SK-N-SH (cell line): Measurements from ENCODE around the gene MRPL10. TPM values are rescaled to one million over a fixed set of nuclear protein-coding genes. Genes with fewer than 3 reads are reported as not detected.

Experiments used
- CTCF ChIA-PET: fragments of 300-600, 350-600 bp; formaldehyde crosslinking; extraction: SDS; loops from one replicate; lab custom pipeline; 2021; lab: Yijun Ruan, JAX
- POLR2A ChIA-PET: fragments of 350-600 bp; sonication (Branson Sonifier 250); formaldehyde crosslinking; extraction: SDS; loops from one replicate; lab custom pipeline; 2020; ENCODE audit warnings: antibody characterized with exemption, inconsistent platforms; lab: Yijun Ruan, JAX
- DNase-seq: peaks from one replicate; pipeline ENCODE4 v3.0.0; 2012
- H2AFZ ChIP-seq: fragments of 200-600 bp; sonication (generic); 2 replicates; pipeline ENCODE4 v1.8.1; 2016; ENCODE audit warnings: antibody characterized with exemption, mild to moderate bottlenecking, low read depth
- H3F3A ChIP-seq: fragments of 200-600 bp; sonication (generic); replicated peaks from 2 replicates; pipeline ENCODE3; 2016; ENCODE audit warnings: antibody characterized with exemption, mild to moderate bottlenecking; ENCODE audit not compliant: insufficient read depth
- H3K27ac ChIP-seq, 2 experiments: fragments of 200-500 bp in 1 of 2; fragments of 200-600 bp in 1 of 2; sonication (Bioruptor generic) in 1 of 2; sonication (generic), shearing (Covaris generic) in 1 of 2; 2 replicates each; pipeline versions ENCODE4 v1.5.1 to v1.6.1; 2014 to 2016; ENCODE audit warnings: low read depth in 2 of 2, inconsistent platforms in 1 of 2, low read length in 1 of 2, mild to moderate bottlenecking in 1 of 2, mixed read lengths in 1 of 2
- H3K27me3 ChIP-seq: fragments of 200-600 bp; sonication (generic), shearing (Covaris generic); 2 replicates; pipeline ENCODE4 v1.6.1; 2016; ENCODE audit warnings: mixed run types; ENCODE audit not compliant: insufficient read depth
- H3K36me3 ChIP-seq, 2 experiments: fragments of 200-500 bp in 1 of 2; fragments of 200-600 bp in 1 of 2; sonication (Bioruptor generic) in 1 of 2; sonication (generic) in 1 of 2; replicated peaks in 1 of 2; 2 replicates each; pipeline versions ENCODE3 to v1.5.1; 2014 to 2016; ENCODE audit warnings: low read length in 1 of 2, mild to moderate bottlenecking in 1 of 2; ENCODE audit not compliant: insufficient read depth in 2 of 2, control insufficient read depth in 1 of 2
- H3K4me1 ChIP-seq, 2 experiments: fragments of 200-500 bp in 1 of 2; fragments of 200-600 bp in 1 of 2; sonication (Bioruptor generic) in 1 of 2; sonication (generic), shearing (Covaris generic) in 1 of 2; 2 replicates each; pipeline versions ENCODE4 v1.5.1 to v1.6.1; 2014 to 2016; ENCODE audit warnings: low read depth in 1 of 2, low read length in 1 of 2, mixed run types in 1 of 2; ENCODE audit not compliant: insufficient read depth in 2 of 2, control insufficient read depth in 1 of 2
- H3K4me2 ChIP-seq: fragments of 200-600 bp; sonication (generic), shearing (Covaris generic); 2 replicates; pipeline ENCODE4 v1.6.1; 2017; ENCODE audit warnings: mixed run types
- H3K4me3 ChIP-seq, 2 experiments: fragments of 200-500 bp in 1 of 2; fragments of 200-600 bp in 1 of 2; sonication (Bioruptor generic) in 1 of 2; sonication (generic), shearing (Covaris generic) in 1 of 2; 2 replicates each; pipeline versions ENCODE4 v1.5.1 to v1.8.1; 2014 to 2016; ENCODE audit warnings: low read depth in 2 of 2, inconsistent platforms in 1 of 2, low read length in 1 of 2, mild to moderate bottlenecking in 1 of 2, mixed read lengths in 1 of 2, moderate library complexity in 1 of 2
- H3K79me2 ChIP-seq: fragments of 200-600 bp; sonication (generic); 2 replicates; pipeline ENCODE4 v1.8.1; 2017; ENCODE audit warnings: mild to moderate bottlenecking; ENCODE audit not compliant: insufficient read depth
- H3K9ac ChIP-seq: fragments of 200-600 bp; sonication (generic); 2 replicates; pipeline ENCODE4 v1.6.1; 2017; ENCODE audit warnings: mixed run types
- H3K9me2 ChIP-seq: fragments of 200-600 bp; sonication (generic); 2 replicates; pipeline ENCODE4 v1.6.1; 2017; ENCODE audit warnings: mixed run types
- H3K9me3 ChIP-seq: fragments of 200-600 bp; sonication (generic); 2 replicates; pipeline ENCODE4 v1.6.1; 2017; ENCODE audit warnings: mixed run types, mild to moderate bottlenecking, moderate library complexity
- H4K20me1 ChIP-seq: fragments of 200-600 bp; sonication (generic); 2 replicates; pipeline ENCODE4 v1.6.1; 2017; ENCODE audit warnings: mild to moderate bottlenecking, mixed run types; ENCODE audit not compliant: insufficient read depth
- CHD2 ChIP-seq: fragments of 150-350 bp; IDR thresholded peaks from 2 replicates; pipeline ENCODE4 v1.6.1; 2018; ENCODE audit warnings: low read length; ENCODE audit not compliant: partially characterized antibody
- ELF1 ChIP-seq: IDR thresholded peaks from 2 replicates; pipeline ENCODE4 v1.4.0; 2012
- EP300 ChIP-seq, 2 experiments: IDR thresholded peaks; 2 replicates each; pipeline versions ENCODE4 v1.4.0 to v1.6.1; 2012; ENCODE audit warnings: borderline replicate concordance in 1 of 2, low read depth in 1 of 2, low read length in 1 of 2
- FOXJ3 ChIP-seq: sonication (generic); formaldehyde crosslinking; IDR thresholded peaks from 2 replicates; pipeline ENCODE4 v1.5.1; 2020; ENCODE audit warnings: mild to moderate bottlenecking, missing genetic modification reagents
- JUND ChIP-seq: IDR thresholded peaks from 2 replicates; pipeline ENCODE4 v1.4.0; 2012
- MXI1 ChIP-seq: IDR thresholded peaks from 2 replicates; pipeline ENCODE4 v1.6.1; 2012; ENCODE audit warnings: mild to moderate bottlenecking, low read depth, low read length, improper control_type of control experiment
- NFIC ChIP-seq: IDR thresholded peaks from 2 replicates; pipeline ENCODE4 v1.4.0; 2012; ENCODE audit warnings: borderline replicate concordance
- NRF1 ChIP-seq: IDR thresholded peaks from 2 replicates; pipeline ENCODE4 v1.6.1; 2012; ENCODE audit warnings: low read depth, mild to moderate bottlenecking, low read length
- RCOR1 ChIP-seq: fragments of 150-350 bp; IDR thresholded peaks from 2 replicates; pipeline ENCODE4 v1.6.1; 2017; ENCODE audit warnings: antibody characterized with exemption, low read length
- RXRA ChIP-seq: IDR thresholded peaks from 2 replicates; pipeline ENCODE4 v1.4.0; 2012; ENCODE audit warnings: low read depth, mild to moderate bottlenecking, borderline replicate concordance
- SIN3A ChIP-seq: IDR thresholded peaks from 2 replicates; pipeline ENCODE4 v1.6.1; 2012; ENCODE audit warnings: low read depth, mild to moderate bottlenecking, low read length, moderate library complexity, borderline replicate concordance
- TAF1 ChIP-seq: IDR thresholded peaks from 2 replicates; pipeline ENCODE4 v1.6.1; 2012; ENCODE audit warnings: low read depth, mild to moderate bottlenecking, low read length, moderate library complexity, borderline replicate concordance
- TCF12 ChIP-seq: IDR thresholded peaks from 2 replicates; pipeline ENCODE4 v1.4.0; 2012
- WGBS: methylation state at CpG from one replicate; pipeline ENCODE4 v1.1.6; 2017; ENCODE audit warnings: low lambda C conversion rate; 5-methylcytosine and 5-hydroxymethylcytosine counted together
- polyA plus RNA-seq, 3 experiments: library from polyadenylated mRNA; depleted of rRNA; stranded (reverse); fragments of >200 nt; gene quantifications; 2 replicates each; pipeline ENCODE4 v1.2.3, GENCODE V29; 2012
- TF ChIP-seq, protein P1 (sequence below): fragments of 150-350 bp; IDR thresholded peaks from 2 replicates; pipeline ENCODE4 v1.6.1; 2016; ENCODE audit warnings: mild to moderate bottlenecking, low read depth, low read length
- TF ChIP-seq, protein P2 (sequence below): IDR thresholded peaks from 2 replicates; pipeline ENCODE4 v1.4.0; 2012; ENCODE audit warnings: low read depth, borderline replicate concordance
- TF ChIP-seq, protein P3 (sequence below): fragments of 200-600 bp; sonication (generic); IDR thresholded peaks from 2 replicates; pipeline ENCODE4 v1.6.1; 2017; ENCODE audit warnings: antibody characterized with exemption, mild to moderate bottlenecking, moderate library complexity
- TF ChIP-seq, protein P4 (sequence below): IDR thresholded peaks from 2 replicates; pipeline ENCODE4 v1.4.0; 2012; ENCODE audit warnings: low read depth, borderline replicate concordance
- TF ChIP-seq, protein P5 (sequence below): IDR thresholded peaks from 2 replicates; pipeline ENCODE4; 2012
- TF ChIP-seq, protein P6 (sequence below): IDR thresholded peaks from 2 replicates; pipeline ENCODE4 v1.6.1; 2012; ENCODE audit warnings: mild to moderate bottlenecking, low read depth, low read length, moderate library complexity

MRPL10 gene
- polyA plus RNA-seq (2012; rRNA removed): 133 and 136 TPM in 2 replicates
- 87.3 and 111 TPM in 2 replicates for polyA plus RNA-seq (2012; cell fraction: cytosol; rRNA removed)
- 85.4 and 108 TPM in 2 replicates for polyA plus RNA-seq (2012; cell fraction: nucleus; rRNA removed)

DNA sequence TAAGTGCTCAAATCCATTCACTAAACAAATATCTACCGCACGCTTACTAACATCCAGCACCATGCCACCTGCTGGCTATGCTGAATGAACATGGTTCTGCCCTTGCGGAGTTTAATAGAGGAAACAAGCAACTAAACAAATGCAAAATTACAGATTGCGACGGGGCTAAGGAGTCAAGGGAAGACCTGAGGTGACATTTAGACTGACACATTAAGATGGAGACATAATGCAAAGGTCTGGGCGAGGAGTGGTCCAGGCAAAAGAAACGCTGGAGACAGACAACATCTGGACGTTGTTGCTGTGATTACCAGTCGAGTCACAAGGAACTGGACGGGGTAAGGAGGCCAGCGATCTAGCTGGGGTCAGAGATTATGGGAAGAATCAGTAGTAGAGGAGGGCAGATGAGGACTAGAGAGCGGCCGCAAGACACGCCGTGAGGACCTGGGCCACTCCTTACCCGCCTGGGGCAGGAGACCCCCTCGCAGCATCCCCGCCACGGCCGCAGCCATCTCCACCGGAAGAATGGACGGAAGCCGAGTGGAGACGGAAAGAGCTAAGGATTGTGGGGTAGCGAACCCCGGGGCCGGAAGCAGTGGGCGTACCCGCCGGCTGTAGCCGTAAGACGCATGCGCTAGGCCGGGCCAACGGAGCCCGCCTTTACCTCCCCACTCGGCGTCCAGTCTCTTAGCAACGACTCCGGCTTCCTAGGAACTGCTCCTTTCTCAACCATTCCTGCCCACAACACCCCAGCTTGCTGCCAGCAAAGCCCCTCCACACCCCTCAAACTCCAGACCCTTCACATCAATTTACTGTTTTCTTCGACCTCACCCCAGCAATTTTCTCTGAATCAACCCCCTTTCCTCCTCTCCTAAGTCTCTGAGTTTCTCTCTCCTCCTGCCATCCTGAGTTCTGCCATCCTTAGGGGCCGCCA is at the start of gene MRPL10, which contains the start of gene LRRC46:
Gene MRPL10 (minus strand): TSS at position 539 of the 931 bp plus-strand sequence. CDS start 30 bp downstream, at position 509.
Gene LRRC46 (plus strand): TSS at position 668 of the 931 bp plus-strand sequence. CDS start 320 bp downstream, outside the sequence.
- peak within 1 kb of the TSS; percentile 89 for H2AFZ ChIP-seq
- ChIA-PET CTCF (interaction anchor here (0.6 to 22.8 kb wide), 14 partner anchors 9 to 187 kb away, joined by 3 to 573 read pairs (median 6); partner anchors contain the start of genes CDK5RAP3, OSBPL7, SCRN2 and SP6), POLR2A (interaction anchor here (0.6 to 1.7 kb wide), 9 partner anchors 8 to 98 kb away, joined by 3 to 28 read pairs (median 3); partner anchors contain the start of genes OSBPL7, SCRN2, SP2 and TBX21)
- peaks cover 9 to 15% of the 10 kb centered on the region in 2 experiments; a peak in 2 of 4 replicates for H3K4me1 ChIP-seq
- no peaks in the 10 kb centered on the region for H3K9me2 ChIP-seq
- no peaks in the 10 kb centered on the region for H3K27me3 ChIP-seq
- H4K20me1 ChIP-seq: no peaks in the 10 kb centered on the region
- H3K9me3 ChIP-seq: no peaks in the 10 kb centered on the region
- H3F3A ChIP-seq: peaks cover 14% of the 10 kb centered on the region
- H3K4me2 ChIP-seq: peak within 1 kb of the TSS; percentile 97
- H3K4me3 ChIP-seq: peak within 1 kb of the TSS; percentile 77 to 93
- H3K79me2 ChIP-seq: peaks cover 33% of the 10 kb centered on the region
- peaks cover 26 to 27% of the 10 kb centered on the region in 2 experiments for H3K36me3 ChIP-seq
- under 1% methylated on average over 42 of the region's 42 CpGs for WGBS
- peak within 1 kb of the TSS; percentile 75 for H3K9ac ChIP-seq
- H3K27ac ChIP-seq: peak within 1 kb of the TSS; percentile 76 to 88
- peak; percentile 100 for DNase-seq
- TF ChIP-seq FOXJ3 (CRISPR knock-in tag): no peak; the same call in 1 of the 2 replicates
- peak; percentile 77 for TF ChIP-seq CHD2
- peak; percentile 94 for TF ChIP-seq ELF1
- TF ChIP-seq, protein P1, sequence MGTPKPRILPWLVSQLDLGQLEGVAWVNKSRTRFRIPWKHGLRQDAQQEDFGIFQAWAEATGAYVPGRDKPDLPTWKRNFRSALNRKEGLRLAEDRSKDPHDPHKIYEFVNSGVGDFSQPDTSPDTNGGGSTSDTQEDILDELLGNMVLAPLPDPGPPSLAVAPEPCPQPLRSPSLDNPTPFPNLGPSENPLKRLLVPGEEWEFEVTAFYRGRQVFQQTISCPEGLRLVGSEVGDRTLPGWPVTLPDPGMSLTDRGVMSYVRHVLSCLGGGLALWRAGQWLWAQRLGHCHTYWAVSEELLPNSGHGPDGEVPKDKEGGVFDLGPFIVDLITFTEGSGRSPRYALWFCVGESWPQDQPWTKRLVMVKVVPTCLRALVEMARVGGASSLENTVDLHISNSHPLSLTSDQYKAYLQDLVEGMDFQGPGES: no peak
- TF ChIP-seq EP300 (IDR thresholded peaks at IDR 0.05; ENCODE audit: borderline replicate concordance in 1 of 2, low read depth in 1 of 2, low read length in 1 of 2): peak in 1 of 2 experiments; percentile 2; a peak in 1 of 4 replicates
- TF ChIP-seq MXI1: peak; percentile 82
- TF ChIP-seq NFIC: peak; percentile 68
- TF ChIP-seq, protein P2, sequence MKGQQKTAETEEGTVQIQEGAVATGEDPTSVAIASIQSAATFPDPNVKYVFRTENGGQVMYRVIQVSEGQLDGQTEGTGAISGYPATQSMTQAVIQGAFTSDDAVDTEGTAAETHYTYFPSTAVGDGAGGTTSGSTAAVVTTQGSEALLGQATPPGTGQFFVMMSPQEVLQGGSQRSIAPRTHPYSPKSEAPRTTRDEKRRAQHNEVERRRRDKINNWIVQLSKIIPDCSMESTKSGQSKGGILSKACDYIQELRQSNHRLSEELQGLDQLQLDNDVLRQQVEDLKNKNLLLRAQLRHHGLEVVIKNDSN: no peak; the same call in 1 of the 2 replicates
- TF ChIP-seq, protein P3, sequence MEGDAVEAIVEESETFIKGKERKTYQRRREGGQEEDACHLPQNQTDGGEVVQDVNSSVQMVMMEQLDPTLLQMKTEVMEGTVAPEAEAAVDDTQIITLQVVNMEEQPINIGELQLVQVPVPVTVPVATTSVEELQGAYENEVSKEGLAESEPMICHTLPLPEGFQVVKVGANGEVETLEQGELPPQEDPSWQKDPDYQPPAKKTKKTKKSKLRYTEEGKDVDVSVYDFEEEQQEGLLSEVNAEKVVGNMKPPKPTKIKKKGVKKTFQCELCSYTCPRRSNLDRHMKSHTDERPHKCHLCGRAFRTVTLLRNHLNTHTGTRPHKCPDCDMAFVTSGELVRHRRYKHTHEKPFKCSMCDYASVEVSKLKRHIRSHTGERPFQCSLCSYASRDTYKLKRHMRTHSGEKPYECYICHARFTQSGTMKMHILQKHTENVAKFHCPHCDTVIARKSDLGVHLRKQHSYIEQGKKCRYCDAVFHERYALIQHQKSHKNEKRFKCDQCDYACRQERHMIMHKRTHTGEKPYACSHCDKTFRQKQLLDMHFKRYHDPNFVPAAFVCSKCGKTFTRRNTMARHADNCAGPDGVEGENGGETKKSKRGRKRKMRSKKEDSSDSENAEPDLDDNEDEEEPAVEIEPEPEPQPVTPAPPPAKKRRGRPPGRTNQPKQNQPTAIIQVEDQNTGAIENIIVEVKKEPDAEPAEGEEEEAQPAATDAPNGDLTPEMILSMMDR: peak; percentile 77
- 0 out of 2 replicates have a peak, but pooled peaks have one; percentile 50 for TF ChIP-seq TCF12
- no peak for TF ChIP-seq RXRA
- TF ChIP-seq TAF1: peak; percentile 98
- TF ChIP-seq JUND: no peak
- TF ChIP-seq, protein P4, sequence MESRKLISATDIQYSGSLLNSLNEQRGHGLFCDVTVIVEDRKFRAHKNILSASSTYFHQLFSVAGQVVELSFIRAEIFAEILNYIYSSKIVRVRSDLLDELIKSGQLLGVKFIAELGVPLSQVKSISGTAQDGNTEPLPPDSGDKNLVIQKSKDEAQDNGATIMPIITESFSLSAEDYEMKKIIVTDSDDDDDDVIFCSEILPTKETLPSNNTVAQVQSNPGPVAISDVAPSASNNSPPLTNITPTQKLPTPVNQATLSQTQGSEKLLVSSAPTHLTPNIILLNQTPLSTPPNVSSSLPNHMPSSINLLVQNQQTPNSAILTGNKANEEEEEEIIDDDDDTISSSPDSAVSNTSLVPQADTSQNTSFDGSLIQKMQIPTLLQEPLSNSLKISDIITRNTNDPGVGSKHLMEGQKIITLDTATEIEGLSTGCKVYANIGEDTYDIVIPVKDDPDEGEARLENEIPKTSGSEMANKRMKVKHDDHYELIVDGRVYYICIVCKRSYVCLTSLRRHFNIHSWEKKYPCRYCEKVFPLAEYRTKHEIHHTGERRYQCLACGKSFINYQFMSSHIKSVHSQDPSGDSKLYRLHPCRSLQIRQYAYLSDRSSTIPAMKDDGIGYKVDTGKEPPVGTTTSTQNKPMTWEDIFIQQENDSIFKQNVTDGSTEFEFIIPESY: peak; percentile 80; the same call in 1 of the 2 replicates
- TF ChIP-seq, protein P5, sequence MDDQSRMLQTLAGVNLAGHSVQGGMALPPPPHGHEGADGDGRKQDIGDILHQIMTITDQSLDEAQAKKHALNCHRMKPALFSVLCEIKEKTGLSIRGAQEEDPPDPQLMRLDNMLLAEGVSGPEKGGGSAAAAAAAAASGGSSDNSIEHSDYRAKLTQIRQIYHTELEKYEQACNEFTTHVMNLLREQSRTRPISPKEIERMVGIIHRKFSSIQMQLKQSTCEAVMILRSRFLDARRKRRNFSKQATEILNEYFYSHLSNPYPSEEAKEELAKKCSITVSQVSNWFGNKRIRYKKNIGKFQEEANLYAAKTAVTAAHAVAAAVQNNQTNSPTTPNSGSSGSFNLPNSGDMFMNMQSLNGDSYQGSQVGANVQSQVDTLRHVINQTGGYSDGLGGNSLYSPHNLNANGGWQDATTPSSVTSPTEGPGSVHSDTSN: no peak
- peak; percentile 92 for TF ChIP-seq NRF1
- TF ChIP-seq, protein P6, sequence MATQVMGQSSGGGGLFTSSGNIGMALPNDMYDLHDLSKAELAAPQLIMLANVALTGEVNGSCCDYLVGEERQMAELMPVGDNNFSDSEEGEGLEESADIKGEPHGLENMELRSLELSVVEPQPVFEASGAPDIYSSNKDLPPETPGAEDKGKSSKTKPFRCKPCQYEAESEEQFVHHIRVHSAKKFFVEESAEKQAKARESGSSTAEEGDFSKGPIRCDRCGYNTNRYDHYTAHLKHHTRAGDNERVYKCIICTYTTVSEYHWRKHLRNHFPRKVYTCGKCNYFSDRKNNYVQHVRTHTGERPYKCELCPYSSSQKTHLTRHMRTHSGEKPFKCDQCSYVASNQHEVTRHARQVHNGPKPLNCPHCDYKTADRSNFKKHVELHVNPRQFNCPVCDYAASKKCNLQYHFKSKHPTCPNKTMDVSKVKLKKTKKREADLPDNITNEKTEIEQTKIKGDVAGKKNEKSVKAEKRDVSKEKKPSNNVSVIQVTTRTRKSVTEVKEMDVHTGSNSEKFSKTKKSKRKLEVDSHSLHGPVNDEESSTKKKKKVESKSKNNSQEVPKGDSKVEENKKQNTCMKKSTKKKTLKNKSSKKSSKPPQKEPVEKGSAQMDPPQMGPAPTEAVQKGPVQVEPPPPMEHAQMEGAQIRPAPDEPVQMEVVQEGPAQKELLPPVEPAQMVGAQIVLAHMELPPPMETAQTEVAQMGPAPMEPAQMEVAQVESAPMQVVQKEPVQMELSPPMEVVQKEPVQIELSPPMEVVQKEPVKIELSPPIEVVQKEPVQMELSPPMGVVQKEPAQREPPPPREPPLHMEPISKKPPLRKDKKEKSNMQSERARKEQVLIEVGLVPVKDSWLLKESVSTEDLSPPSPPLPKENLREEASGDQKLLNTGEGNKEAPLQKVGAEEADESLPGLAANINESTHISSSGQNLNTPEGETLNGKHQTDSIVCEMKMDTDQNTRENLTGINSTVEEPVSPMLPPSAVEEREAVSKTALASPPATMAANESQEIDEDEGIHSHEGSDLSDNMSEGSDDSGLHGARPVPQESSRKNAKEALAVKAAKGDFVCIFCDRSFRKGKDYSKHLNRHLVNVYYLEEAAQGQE: peak; percentile 68
- peak; percentile 96 for TF ChIP-seq SIN3A
- no peak; the same call in 1 of the 2 replicates for TF ChIP-seq RCOR1
